Upper lobe of left lung (tissue), 6 donors: ENCODE results near the gene CDHR2. TPM values are rescaled to one million over a fixed set of nuclear protein-coding genes. Genes with fewer than 3 reads are reported as not detected.

Source experiments
- ATAC-seq, 2 donors: fragments of 200-7000 bp; cut with Tn5 transposase; one replicate each; pipeline ENCODE4 v1.9.1; 2022; ENCODE audit warnings: mild to moderate bottlenecking in 2 of 2, moderate library complexity in 2 of 2; ENCODE audit not compliant: low FRiP score in 2 of 2
- DNase-seq, 2 donors: peaks; one replicate each; pipeline ENCODE4 v3.0.0-alpha.2; 2019 to 2020
- H3K27ac ChIP-seq, 4 donors: fragments of 200-600 bp; sonication (generic); one replicate each; pipeline ENCODE4 v1.5.1; 2016 to 2019
- H3K27me3 ChIP-seq, 4 donors: fragments of 200-600 bp; sonication (generic); one replicate each; pipeline ENCODE4 v1.5.1; 2017 to 2019
- H3K36me3 ChIP-seq, 4 donors: fragments of 200-600 bp; sonication (generic); one replicate each; pipeline ENCODE4 v1.5.1; 2016 to 2019
- H3K4me1 ChIP-seq, 4 donors: fragments of 200-600 bp; sonication (generic); one replicate each; pipeline ENCODE4 v1.5.1; 2018 to 2019
- H3K4me3 ChIP-seq, 4 donors: fragments of 200-600 bp; sonication (generic); one replicate each; pipeline ENCODE4 v1.5.1; 2017 to 2019; ENCODE audit warnings: mild to moderate bottlenecking in 2 of 4, moderate library complexity in 1 of 4
- H3K9me3 ChIP-seq, 4 donors: fragments of 200-600 bp; sonication (generic); one replicate each; pipeline ENCODE4 v1.5.1; 2018 to 2019
- CTCF ChIP-seq, 6 experiments: fragments of 450-650 bp in 4 of 6; fragments of 200-600 bp in 2 of 6; sonication (generic) in 2 of 6; IDR thresholded peaks; one replicate each; pipeline ENCODE4 v1.5.1; 2016 to 2019; ENCODE audit warnings: antibody characterized with exemption in 6 of 6
- EP300 ChIP-seq, 4 donors: sonication (generic); formaldehyde crosslinking; IDR thresholded peaks; one replicate each; pipeline ENCODE4 v1.5.1; 2017; ENCODE audit warnings: antibody characterized with exemption in 4 of 4, control low read depth in 2 of 4
- POLR2A ChIP-seq, 4 donors: fragments of 450-650 bp; IDR thresholded peaks; one replicate each; pipeline ENCODE4 v1.5.1; 2016 to 2017; ENCODE audit warnings: antibody characterized with exemption in 4 of 4, mild to moderate bottlenecking in 2 of 4
- POLR2AphosphoS5 ChIP-seq, 2 donors: sonication (generic); formaldehyde crosslinking; IDR thresholded peaks; one replicate each; pipeline ENCODE4 v1.5.1; 2017; ENCODE audit warnings: antibody characterized with exemption in 2 of 2
- WGBS, 2 donors: methylation state at CpG; one replicate each; pipeline ENCODE4 v1.1.5; 2017 to 2018; 5-methylcytosine and 5-hydroxymethylcytosine counted together
- total RNA-seq, 6 donors: library from RNA; depleted of rRNA in 4 of 6; stranded (reverse); fragments of >200 nt in 4 of 6; gene quantifications; one replicate each; pipeline versions ENCODE4 v1.1.0 to v1.2.1, GENCODE V29; 2016 to 2021
- donor health status: DM: no; HTN: no; CAD: no; lungs with moderate emphysema.
- donor health status: DM: no; HTN: yes; CAD: no; lungs with severe emphysema.

CDHR2 gene
- total RNA-seq, 6 donors from 2014 or later, result 0.30 to 0.34 TPM; not detected in 4

GRCh38 chr5:176517053-176517661, 32.0 kb upstream of the CDHR2 start:
- no peak for TF ChIP-seq CTCF (IDR thresholded peaks at IDR 0.05)
- no peaks in the 10 kb centered on the region for H3K4me1 ChIP-seq
- no peak overlapping the region for H3K4me3 ChIP-seq
- no peaks in the 10 kb centered on the region for H3K27me3 ChIP-seq
- no peaks in the 10 kb centered on the region for H3K36me3 ChIP-seq
- no peak overlapping the region for H3K27ac ChIP-seq
- ATAC-seq, result no peak
- WGBS, 2 donors, result 60 to 68% methylated on average over 7 of the region's 7 CpGs
- no peaks in the 10 kb centered on the region for H3K9me3 ChIP-seq
- no peak for DNase-seq

DNA sequence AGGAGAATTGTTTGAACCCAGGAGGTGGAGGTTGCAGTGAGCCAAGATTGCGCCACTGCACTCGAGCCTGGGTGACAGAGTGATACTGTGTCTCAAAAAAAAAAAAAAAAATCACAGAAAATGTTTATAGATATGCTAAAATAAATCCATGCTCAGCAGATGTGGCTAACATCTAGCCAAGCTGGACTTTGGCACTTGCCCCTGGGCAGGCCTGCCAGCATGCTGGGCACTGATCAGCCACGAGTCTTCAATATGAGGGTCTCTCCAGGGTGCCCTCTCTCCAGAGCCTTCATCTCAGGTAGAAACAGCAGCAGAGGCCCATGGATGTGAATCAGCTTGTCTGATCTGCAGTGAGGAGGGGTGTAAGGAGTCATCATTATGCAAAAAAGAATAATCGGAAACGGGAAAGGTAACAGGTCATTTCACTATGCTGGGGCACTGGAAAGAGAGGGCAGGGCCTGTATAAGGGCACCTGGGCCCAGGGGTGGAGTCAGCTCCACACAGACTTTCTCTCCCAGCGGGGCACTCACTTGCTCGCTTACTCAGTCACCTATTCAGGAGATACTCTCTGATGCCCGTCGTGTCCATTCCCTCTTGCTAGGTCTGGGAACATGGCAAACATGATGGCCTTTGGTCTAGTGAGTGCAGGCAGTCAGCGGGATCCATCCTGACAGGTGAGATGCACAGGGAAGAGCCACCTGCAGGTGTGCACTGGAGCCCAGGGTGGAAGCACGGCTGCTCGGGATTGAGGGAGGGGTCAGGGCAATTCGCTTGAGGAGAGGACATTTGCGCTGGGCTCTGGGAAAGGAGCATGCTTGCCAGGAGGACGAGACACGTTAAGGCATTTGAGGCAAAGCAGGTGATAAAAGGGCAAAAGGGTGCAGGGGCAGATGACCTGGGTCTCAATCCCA, 29.1 kb upstream of the CDHR2 start:
- Histone ChIP-seq H3K4me1 (no peaks in the 10 kb centered on the region), H3K9me3 (no peaks in the 10 kb centered on the region), H3K27ac (no peak overlapping the region), H3K27me3 (no peaks in the 10 kb centered on the region), H3K36me3 (no peaks in the 10 kb centered on the region), H3K4me3 (no peak overlapping the region)
- WGBS, 2 donors, result 70 to 82% methylated on average over 15 to 16 of the region's 16 CpGs
- TF ChIP-seq POLR2AphosphoS5 (IDR thresholded peaks at IDR 0.05) (no peak), POLR2A (IDR thresholded peaks at IDR 0.05) (no peak), EP300 (IDR thresholded peaks at IDR 0.05) (no peak), CTCF (IDR thresholded peaks at IDR 0.05) (no peak)
- ATAC-seq (no peak), DNase-seq (no peak)

GRCh38 chr5:176521286-176521685, 27.9 kb upstream of the CDHR2 start:
- no peaks in the 10 kb centered on the region for H3K4me1 ChIP-seq
- no peak for TF ChIP-seq POLR2AphosphoS5 (IDR thresholded peaks at IDR 0.05)
- no peak for TF ChIP-seq POLR2A (IDR thresholded peaks at IDR 0.05)
- no peak for TF ChIP-seq EP300 (IDR thresholded peaks at IDR 0.05)
- no peak for TF ChIP-seq CTCF (IDR thresholded peaks at IDR 0.05)
- WGBS, 2 donors, result 83 to 86% methylated on average over 6 to 7 of the region's 7 CpGs
- H3K9me3 ChIP-seq, result no peaks in the 10 kb centered on the region
- DNase-seq (no peak), ATAC-seq (peak in 1 of 2 donors; percentile 21)
- no peak overlapping the region for H3K27ac ChIP-seq
- no peak overlapping the region for H3K4me3 ChIP-seq
- H3K36me3 ChIP-seq, result no peaks in the 10 kb centered on the region
- no peaks in the 10 kb centered on the region for H3K27me3 ChIP-seq

DNA sequence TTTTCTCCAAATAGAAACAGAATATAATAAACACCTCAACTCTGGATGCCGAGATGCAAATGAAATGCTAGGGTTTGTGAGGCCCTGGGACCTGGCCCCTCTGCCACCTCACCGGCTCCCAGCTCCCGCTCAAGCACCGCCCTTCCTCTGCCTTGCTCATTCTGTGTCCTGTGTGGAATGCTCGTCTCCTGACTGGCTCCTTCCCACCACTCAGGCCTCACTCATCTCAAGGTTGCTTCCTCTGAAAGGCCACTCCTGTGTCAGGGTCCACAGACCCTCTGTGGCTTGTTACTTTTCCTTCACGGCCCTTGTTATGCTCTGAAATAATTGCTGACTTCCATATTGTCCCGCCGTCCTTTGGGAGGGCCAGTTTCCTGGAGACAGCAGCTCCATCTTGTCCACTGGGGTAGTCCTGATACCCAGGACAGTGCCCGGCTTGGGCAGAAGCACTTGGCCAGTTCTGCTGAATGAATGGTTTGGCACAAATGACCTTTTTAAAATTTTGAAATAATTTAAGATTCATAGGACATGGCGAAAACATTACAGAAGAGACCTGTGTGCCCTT, 27.4 kb upstream of the CDHR2 start:
- no peaks in the 10 kb centered on the region for H3K9me3 ChIP-seq
- no peak for TF ChIP-seq POLR2A (IDR thresholded peaks at IDR 0.05)
- TF ChIP-seq EP300 (IDR thresholded peaks at IDR 0.05), result no peak
- no peak for TF ChIP-seq CTCF (IDR thresholded peaks at IDR 0.05)
- no peak for TF ChIP-seq POLR2AphosphoS5 (IDR thresholded peaks at IDR 0.05)
- no peak overlapping the region for H3K27ac ChIP-seq
- H3K4me1 ChIP-seq, result no peaks in the 10 kb centered on the region
- no peaks in the 10 kb centered on the region for H3K27me3 ChIP-seq
- H3K36me3 ChIP-seq, result no peaks in the 10 kb centered on the region
- DNase-seq, result no peak
- WGBS, 2 donors, result 72 to 75% methylated on average over 10 of the region's 10 CpGs
- no peak for ATAC-seq
- no peak overlapping the region for H3K4me3 ChIP-seq
